G401 (cell line): ENCODE results near the gene CCL15. TPM values are rescaled to one million over a fixed set of nuclear protein-coding genes. Genes with fewer than 3 reads are reported as not detected.
"Not testable (repeated sequence)": the region's sequence is repeated elsewhere in the genome, so short reads cannot be mapped to it uniquely, and the experiment has no call there.

Experiments used
- DNase-seq: peaks from one replicate; pipeline ENCODE4 v3.0.0-alpha.2; 2015; ENCODE audit warnings: low spot score
- in situ Hi-C: cut with HindIII; loops from 2 replicates; pipeline ENCODE4 v1.10.0; 2016; ENCODE audit warnings: low sequenced_read_pairs, mixed read lengths
- total RNA-seq: library from RNA; depleted of rRNA; stranded (reverse); fragments of >200 nt; shearing (Covaris generic); gene quantifications from 2 replicates; pipeline ENCODE4 v1.2.3, GENCODE V29; 2014

Gene CCL15
- total RNA-seq, 1 experiment from 2014 or later, result not detected

GRCh38 chr17:35998756-35999155 lies 2.6 kb downstream of the CCL15 start:
- no peak for DNase-seq
- in situ Hi-C loops, result no loop called here

- in situ Hi-C loops, result no loop called here
- no peak for DNase-seq
Observed at GRCh38 chr17:35998018-35998545, 3.3 kb downstream of the CCL15 start.

- DNase-seq, in situ Hi-C loops: not testable (repeated sequence)
Observed at GRCh38 chr17:35995346-35995745, 6.0 kb downstream of the CCL15 start.

- no peak for DNase-seq
- in situ Hi-C loops, result no loop called here
Observed at GRCh38 chr17:35991075-35991474, 10.3 kb downstream of the CCL15 start.

- in situ Hi-C loops, result no loop called here
- no peak for DNase-seq
Observed at GRCh38 chr17:35988164-35988563, 13.2 kb downstream of the CCL15 start.

- in situ Hi-C loops, result no loop called here
- DNase-seq, result no peak
Observed at GRCh38 chr17:35986643-35987042, 14.7 kb downstream of the CCL15 start, which contains the start of gene CCL14. TSS of gene CCL14 (minus strand) at chr17:35986729. CDS start at chr17:35986649, 80 bp downstream.

GRCh38 chr17:35984140-35984539 lies 17.2 kb downstream of the CCL15 start:
- in situ Hi-C loops, result no loop called here
- no peak for DNase-seq

GRCh38 chr17:35982409-35983191 lies 18.8 kb downstream of the CCL15 start:
- in situ Hi-C loops, result no loop called here
- DNase-seq, result no peak

- no peak for DNase-seq
- in situ Hi-C loops, result no loop called here
Observed at GRCh38 chr17:35981908-35982330, 19.4 kb downstream of the CCL15 start.

- in situ Hi-C loops, result no loop called here
- no peak for DNase-seq
Observed at GRCh38 chr17:35981246-35981645, 20.1 kb downstream of the CCL15 start, which contains the start of gene CCL16. TSS of gene CCL16 (minus strand) at chr17:35981497. CDS start at chr17:35981420, 77 bp downstream.

GRCh38 chr17:35978346-35978745 lies 23.0 kb downstream of the CCL15 start:
- in situ Hi-C loops, result no loop called here
- no peak for DNase-seq

GRCh38 chr17:35977509-35977908 lies 23.8 kb downstream of the CCL15 start:
- in situ Hi-C loops, result no loop called here
- no peak for DNase-seq

GRCh38 chr17:35973333-35974260 lies 27.8 kb downstream of the CCL15 start:
- DNase-seq, result no peak
- in situ Hi-C loops, result no loop called here

GRCh38 chr17:35972945-35973332 lies 28.4 kb downstream of the CCL15 start:
- in situ Hi-C loops, result no loop called here
- no peak for DNase-seq

- in situ Hi-C loops, result no loop called here
- no peak for DNase-seq
Observed at GRCh38 chr17:35972535-35972934, 28.8 kb downstream of the CCL15 start.

- in situ Hi-C loops, result no loop called here
Observed at GRCh38 chr17:35972066-35972465, 29.3 kb downstream of the CCL15 start.

GRCh38 chr17:35969558-35970380 lies 31.6 kb downstream of the CCL15 start:
- peak; percentile 91 for DNase-seq
- in situ Hi-C loops, result no loop called here

More at GRCh38 chr17:35972066-35972465, 29.3 kb downstream of the CCL15 start:
- DNase-seq, result no peak

GRCh38 chr17:35968520-35969054 lies 32.8 kb downstream of the CCL15 start:
- DNase-seq, result no peak
- in situ Hi-C loops, result no loop called here

GRCh38 chr17:35965272-35965671 lies 36.1 kb downstream of the CCL15 start:
- DNase-seq, result no peak
- in situ Hi-C loops, result no loop called here
